Esophagus (tissue), 2 donors: ENCODE data around the gene FAIM. TPM values are rescaled to one million over a fixed set of nuclear protein-coding genes. Genes with fewer than 3 reads are reported as not detected.
"Not testable (repeated sequence)": the region's sequence is repeated elsewhere in the genome, so short reads cannot be mapped to it uniquely, and the experiment has no call there.

ENCODE experiments used
- H3K27ac ChIP-seq, 2 donors: one replicate each; pipeline ENCODE4 v1.5.1; 2013; ENCODE audit warnings: low read depth in 2 of 2, mild to moderate bottlenecking in 2 of 2, inconsistent platforms in 1 of 2, low read length in 1 of 2, moderate library complexity in 1 of 2
- H3K27me3 ChIP-seq, 2 donors: one replicate each; pipeline ENCODE4 v1.6.1; 2013; ENCODE audit warnings: low read length in 2 of 2, control low read depth in 1 of 2, mild to moderate bottlenecking in 1 of 2; ENCODE audit not compliant: insufficient read depth in 2 of 2, control insufficient read depth in 1 of 2
- H3K36me3 ChIP-seq, 2 donors: one replicate each; pipeline ENCODE4 v1.6.1; 2013; ENCODE audit warnings: low read length in 1 of 2; ENCODE audit not compliant: control insufficient read depth in 2 of 2, insufficient read depth in 2 of 2
- H3K4me1 ChIP-seq, 2 donors: one replicate each; pipeline ENCODE4 v1.6.1; 2013; ENCODE audit warnings: low read length in 1 of 2; ENCODE audit not compliant: control insufficient read depth in 2 of 2, insufficient read depth in 2 of 2
- H3K4me3 ChIP-seq, 2 donors: one replicate each; pipeline ENCODE4 v1.5.1; 2013; ENCODE audit warnings: low read length in 2 of 2, mild to moderate bottlenecking in 2 of 2, low read depth in 1 of 2, moderate library complexity in 1 of 2
- H3K9me3 ChIP-seq, 2 donors: one replicate each; pipeline ENCODE4 v1.6.1; 2013; ENCODE audit warnings: mild to moderate bottlenecking in 2 of 2, low read depth in 1 of 2, low read length in 1 of 2, moderate library complexity in 1 of 2; ENCODE audit not compliant: control insufficient read depth in 2 of 2, insufficient read depth in 1 of 2
- WGBS, 2 donors: extraction: QIAGEN DNeasy Blood & Tissue Kit; methylation state at CpG; one replicate each; pipeline ENCODE4 v1.1.7; 2013; 5-methylcytosine and 5-hydroxymethylcytosine counted together
- polyA plus RNA-seq, 2 donors: library from polyadenylated mRNA; stranded (reverse); fragments of 200-250 nt; gene quantifications; one replicate each; pipeline ENCODE4 v1.2.3, GENCODE V29; 2013
- donor health status: healthy with polysubstance abuse.
- donor health status: Bipolar disorder and iron deficiency.

The FAIM gene
- polyA plus RNA-seq, 2 donors: 13.6 to 14.1 TPM

- WGBS, 2 donors: 85 to 88% methylated on average over 6 of the region's 6 CpGs
- H3K36me3 ChIP-seq: no peaks in the 10 kb centered on the region
- no peaks in the 10 kb centered on the region for H3K4me1 ChIP-seq
- H3K4me3 ChIP-seq: no peak overlapping the region
- no peak overlapping the region for H3K27ac ChIP-seq
- peaks cover 0 to 2% of the 10 kb centered on the region in 2 donors for H3K9me3 ChIP-seq
- no peaks in the 10 kb centered on the region for H3K27me3 ChIP-seq
Observed at GRCh38 chr3:138578961-138579574, 29.5 kb upstream of the FAIM start.

- Histone ChIP-seq H3K36me3 (no peaks in the 10 kb centered on the region), H3K4me3 (no peak overlapping the region), H3K27me3 (no peaks in the 10 kb centered on the region), H3K4me1 (no peaks in the 10 kb centered on the region), H3K9me3 (no peaks in the 10 kb centered on the region), H3K27ac (no peak overlapping the region)
- WGBS, 2 donors: 100% methylated on average over 1 of the region's 1 CpG
Observed at GRCh38 chr3:138587374-138587773, 21.2 kb upstream of the FAIM start.

- 88 to 90% methylated on average over 5 of the region's 5 CpGs for WGBS, 2 donors
- H3K4me1 ChIP-seq: peaks cover 0 to 2% of the 10 kb centered on the region in 2 donors
- no peaks in the 10 kb centered on the region for H3K9me3 ChIP-seq
- H3K27me3 ChIP-seq: no peaks in the 10 kb centered on the region
- no peak overlapping the region for H3K4me3 ChIP-seq
- H3K27ac ChIP-seq: no peak overlapping the region
- H3K36me3 ChIP-seq: no peaks in the 10 kb centered on the region
Observed at GRCh38 chr3:138588445-138588844, 20.1 kb upstream of the FAIM start.

GRCh38 chr3:138591392-138591791 is 17.2 kb upstream of the FAIM start:
- Histone ChIP-seq H3K36me3 (no peaks in the 10 kb centered on the region), H3K9me3 (no peaks in the 10 kb centered on the region), H3K4me3 (no peak overlapping the region), H3K4me1 (peaks cover 0 to 2% of the 10 kb centered on the region in 2 donors), H3K27me3 (no peaks in the 10 kb centered on the region), H3K27ac (no peak overlapping the region)
- WGBS, 2 donors: 53 to 71% methylated on average over 1 of the region's 1 CpG

GRCh38 chr3:138593488-138594149 is 15.0 kb upstream of the FAIM start:
- 5 to 7% methylated on average over 22 of the region's 22 CpGs for WGBS, 2 donors
- Histone ChIP-seq H3K36me3 (no peaks in the 10 kb centered on the region), H3K4me1 (peaks cover 0 to 2% of the 10 kb centered on the region in 2 donors), H3K4me3 (peak overlapping the region; percentile 78 to 80), H3K27ac (peak overlapping the region; percentile 98 to 99), H3K9me3 (peaks cover 0 to 3% of the 10 kb centered on the region in 2 donors), H3K27me3 (no peaks in the 10 kb centered on the region)

GRCh38 chr3:138594150-138594934 is 14.2 kb upstream of the FAIM start, which contains the start of gene CEP70:
TSS of gene CEP70 (minus strand) at chr3:138594260. CDS start at chr3:138572927, 21,333 bp downstream.
- WGBS, 2 donors: 0% methylated on average over 48 to 52 of the region's 52 CpGs
- H3K9me3 ChIP-seq: peaks cover 0 to 3% of the 10 kb centered on the region in 2 donors
- H3K4me3 ChIP-seq: peak within 1 kb of the TSS; percentile 78 to 80
- no peaks in the 10 kb centered on the region for H3K36me3 ChIP-seq
- H3K27ac ChIP-seq: peak within 1 kb of the TSS; percentile 98 to 99
- H3K4me1 ChIP-seq: peaks cover 0 to 2% of the 10 kb centered on the region in 2 donors
- no peaks in the 10 kb centered on the region for H3K27me3 ChIP-seq

- Histone ChIP-seq H3K9me3 (peaks cover 0 to 3% of the 10 kb centered on the region in 2 donors), H3K27ac (peak overlapping the region in 1 of 2 donors; percentile 59), H3K36me3 (no peaks in the 10 kb centered on the region), H3K27me3 (no peaks in the 10 kb centered on the region), H3K4me1 (peaks cover 0 to 2% of the 10 kb centered on the region in 2 donors), H3K4me3 (no peak overlapping the region)
- 40 to 43% methylated on average over 6 of the region's 6 CpGs for WGBS, 2 donors
Observed at GRCh38 chr3:138594935-138595610, 13.5 kb upstream of the FAIM start.

GRCh38 chr3:138597186-138597976 is 11.2 kb upstream of the FAIM start:
- H3K27me3 ChIP-seq, H3K27ac ChIP-seq, H3K9me3 ChIP-seq, H3K4me1 ChIP-seq, H3K36me3 ChIP-seq, H3K4me3 ChIP-seq: not testable (repeated sequence)
- WGBS, 2 donors: 45 to 52% methylated on average over 6 of the region's 6 CpGs

- H3K27ac ChIP-seq: no peak overlapping the region
- H3K27me3 ChIP-seq: no peaks in the 10 kb centered on the region
- WGBS, 2 donors: 93 to 95% methylated on average over 3 of the region's 3 CpGs
Observed at GRCh38 chr3:138598534-138598933, 10.0 kb upstream of the FAIM start.

More at GRCh38 chr3:138598534-138598933, 10.0 kb upstream of the FAIM start:
- no peak overlapping the region for H3K4me3 ChIP-seq
- no peaks in the 10 kb centered on the region for H3K4me1 ChIP-seq
- H3K9me3 ChIP-seq: peaks cover 0 to 6% of the 10 kb centered on the region in 2 donors
- no peaks in the 10 kb centered on the region for H3K36me3 ChIP-seq
